ENCODE results near the gene POLA2. TPM values are rescaled to one million over a fixed set of nuclear protein-coding genes. Genes with fewer than 3 reads are reported as not detected.

Gene POLA2
- total and polyA plus RNA-seq, 2 donors (not counting 3 experiments of a cell fraction or from before 2014, with no cell fraction given) = 24.0 to 30.0 TPM

DNA sequence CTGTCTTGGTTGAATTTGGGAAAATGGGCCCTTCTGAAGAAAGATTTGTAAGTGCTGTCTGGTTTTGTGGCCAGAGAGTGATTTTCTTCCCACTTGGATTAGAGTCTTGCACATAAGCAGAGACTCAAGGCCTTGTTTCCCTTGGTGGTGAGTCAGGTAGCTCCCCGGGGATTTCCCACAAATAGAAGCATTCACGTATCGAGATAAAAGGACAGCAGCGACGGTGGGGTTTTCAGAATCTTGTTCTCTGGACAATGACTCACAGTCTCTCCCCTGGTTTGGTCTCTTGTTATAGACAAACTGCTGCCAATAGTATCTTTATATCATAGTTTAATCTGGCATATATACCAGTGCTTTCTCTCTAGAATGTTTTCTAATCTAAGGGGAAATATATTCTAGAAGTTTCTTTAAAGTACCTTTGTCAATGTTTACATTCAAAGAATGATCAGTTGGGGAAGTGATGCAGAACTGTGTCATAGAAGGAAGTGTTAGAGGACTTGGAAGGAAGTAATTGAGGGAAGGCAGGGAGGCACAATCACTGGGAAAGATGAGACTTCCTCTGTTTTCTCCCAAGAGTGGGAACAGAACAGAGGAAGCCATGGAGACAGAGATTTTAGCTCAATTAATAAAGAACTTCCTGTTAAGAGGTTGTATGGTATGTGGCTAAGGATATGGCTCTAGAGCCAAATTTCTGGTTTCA, 18.1 kb downstream of the POLA2 start:
- DNase-seq (ENCODE audit: low read depth, low spot score) (peak; percentile 89), FAIRE-seq (peak; percentile 89)
- peak; percentile 55 for TF ChIP-seq POLR2A (IDR thresholded peaks at IDR 0.05; ENCODE audit: low read depth, low read length)
- TF ChIP-seq MYC (IDR thresholded peaks at IDR 0.05; ENCODE audit: low read depth, low read length) = no peak
- peak; percentile 51 for TF ChIP-seq JUN (IDR thresholded peaks at IDR 0.05; ENCODE audit: borderline replicate concordance, insufficient read depth, insufficient read length, low read depth)
- TF ChIP-seq FOS (IDR thresholded peaks at IDR 0.05; ENCODE audit: borderline replicate concordance, insufficient read depth, low read length) = peak; percentile 92
- peak; percentile 82 for TF ChIP-seq GATA2 (IDR thresholded peaks at IDR 0.05; ENCODE audit: insufficient read depth, insufficient read length, low read depth, low read length)
- no peak for TF ChIP-seq EZH2 (IDR thresholded peaks at IDR 0.05; ENCODE audit: borderline replicate concordance, low read depth, low read length, severe bottlenecking)
- TF ChIP-seq, protein P1, sequence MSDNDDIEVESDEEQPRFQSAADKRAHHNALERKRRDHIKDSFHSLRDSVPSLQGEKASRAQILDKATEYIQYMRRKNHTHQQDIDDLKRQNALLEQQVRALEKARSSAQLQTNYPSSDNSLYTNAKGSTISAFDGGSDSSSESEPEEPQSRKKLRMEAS (IDR thresholded peaks at IDR 0.05; ENCODE audit: insufficient read depth, insufficient read length) = no peak
- TF ChIP-seq, protein P2, sequence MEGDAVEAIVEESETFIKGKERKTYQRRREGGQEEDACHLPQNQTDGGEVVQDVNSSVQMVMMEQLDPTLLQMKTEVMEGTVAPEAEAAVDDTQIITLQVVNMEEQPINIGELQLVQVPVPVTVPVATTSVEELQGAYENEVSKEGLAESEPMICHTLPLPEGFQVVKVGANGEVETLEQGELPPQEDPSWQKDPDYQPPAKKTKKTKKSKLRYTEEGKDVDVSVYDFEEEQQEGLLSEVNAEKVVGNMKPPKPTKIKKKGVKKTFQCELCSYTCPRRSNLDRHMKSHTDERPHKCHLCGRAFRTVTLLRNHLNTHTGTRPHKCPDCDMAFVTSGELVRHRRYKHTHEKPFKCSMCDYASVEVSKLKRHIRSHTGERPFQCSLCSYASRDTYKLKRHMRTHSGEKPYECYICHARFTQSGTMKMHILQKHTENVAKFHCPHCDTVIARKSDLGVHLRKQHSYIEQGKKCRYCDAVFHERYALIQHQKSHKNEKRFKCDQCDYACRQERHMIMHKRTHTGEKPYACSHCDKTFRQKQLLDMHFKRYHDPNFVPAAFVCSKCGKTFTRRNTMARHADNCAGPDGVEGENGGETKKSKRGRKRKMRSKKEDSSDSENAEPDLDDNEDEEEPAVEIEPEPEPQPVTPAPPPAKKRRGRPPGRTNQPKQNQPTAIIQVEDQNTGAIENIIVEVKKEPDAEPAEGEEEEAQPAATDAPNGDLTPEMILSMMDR (IDR thresholded peaks at IDR 0.05; ENCODE audit: extremely low read depth in 1 of 2, insufficient read depth in 1 of 2, low read depth in 1 of 2, low read length in 2 of 2) = no peak
- peak; percentile 79 for TF ChIP-seq POLR2AphosphoS5 (IDR thresholded peaks at IDR 0.05; ENCODE audit: insufficient read depth, low read depth, low read length)
- H4K20me1 ChIP-seq (replicated peaks; ENCODE audit: control insufficient read depth, extremely low read depth, insufficient read depth, low read length) = no peaks in the 10 kb centered on the region
- peaks cover 3 to 6% of the 10 kb centered on the region in 2 experiments for H3K36me3 ChIP-seq (ENCODE audit: control insufficient read depth in 2 of 2, extremely low read depth in 1 of 2, insufficient read depth in 2 of 2, low read length in 2 of 2)
- H3K9ac ChIP-seq (replicated peaks; ENCODE audit: extremely low read depth, insufficient read depth, low read length) = peak overlapping the region; percentile 44
- peak overlapping the region; percentile 40 for H3K4me2 ChIP-seq (ENCODE audit: insufficient read depth, low read length)
- peak overlapping the region; percentile 86 for H3K27ac ChIP-seq (ENCODE audit: insufficient read depth, low read depth, low read length)
- no peaks in the 10 kb centered on the region for H3K9me1 ChIP-seq (replicated peaks; ENCODE audit: control insufficient read depth, extremely low read depth, insufficient read depth, low read length)
- H3K4me3 ChIP-seq (replicated peaks in 1 of 3; ENCODE audit: insufficient read depth in 1 of 3, low read depth in 1 of 3, low read length in 3 of 3) = no peak overlapping the region
- dilution Hi-C loops (cut with MboI; ENCODE audit: extremely low pct_ligation_motif_present, low sequenced_read_pairs) = no loop called here
- ChIA-PET POLR2A (interaction anchor here (1.0 to 1.2 kb wide), 3 partner anchors 12 to 54 kb away, joined by 3 to 6 read pairs (median 4); partner anchors contain the start of gene DPF2), CTCF (interaction anchor here (0.9 to 12.3 kb wide), 8 partner anchors 12 to 231 kb away, joined by 3 to 625 read pairs (median 4); partner anchors contain the start of genes CDC42EP2 and POLA2)
- H3K79me2 ChIP-seq (ENCODE audit: control insufficient read depth, insufficient read depth, low read length) = peaks cover 3% of the 10 kb centered on the region
- no TSS peak for BruUV-seq (replicated peaks)
- intact Hi-C loops (cut with micrococcal nuclease) = loop anchor here (1.0 kb wide), 2 partner anchors 11 to 35 kb away; no protein-coding TSS in a partner anchor
- H3K4me1 ChIP-seq (ENCODE audit: control insufficient read depth, extremely low read depth, insufficient read depth, low read length) = peaks cover 47% of the 10 kb centered on the region
- H3K27me3 ChIP-seq (ENCODE audit: control insufficient read depth in 2 of 2, insufficient read depth in 2 of 2, low read length in 2 of 2) = no peaks in the 10 kb centered on the region
- no peaks in the 10 kb centered on the region for H3K9me3 ChIP-seq (replicated peaks; ENCODE audit: control insufficient read depth, insufficient read depth, low read length)
- H2AFZ ChIP-seq (ENCODE audit: low read depth, low read length) = no peak overlapping the region

Data from endothelial cell of umbilical vein (primary cell).